RPMI8226 (cell line): ENCODE data around the gene CELA2B.
A peak's percentile ranks its signal among the peaks of the same experiment; 100 is the strongest.
"Not testable (repeated sequence)": the region's sequence is repeated elsewhere in the genome, so short reads cannot be mapped to it uniquely, and the experiment has no call there.

ENCODE experiments used
- DNase-seq: peaks from one replicate; pipeline ENCODE4 v3.0.0-alpha.2; 2015

The CELA2B gene

GRCh38 chr1:15469361-15469760 is 6.5 kb upstream of the CELA2B start:
- DNase-seq: no peak

- DNase-seq: peak; percentile 30
Measured at GRCh38 chr1:15469821-15470448, 6.0 kb upstream of the CELA2B start.

GRCh38 chr1:15471067-15471466 is 4.8 kb upstream of the CELA2B start:
- DNase-seq: not testable (repeated sequence)

GRCh38 chr1:15471723-15472122 is 4.2 kb upstream of the CELA2B start:
- peak; percentile 66 for DNase-seq

- no peak for DNase-seq
Measured at GRCh38 chr1:15472587-15472986, 3.3 kb upstream of the CELA2B start.

GRCh38 chr1:15476927-15477326 is 1.0 kb downstream of the CELA2B start:
- no peak for DNase-seq

GRCh38 chr1:15477646-15478212 is 1.8 kb downstream of the CELA2B start:
- DNase-seq: no peak

- no peak for DNase-seq
Measured at GRCh38 chr1:15479654-15480347, 3.9 kb downstream of the CELA2B start.

- DNase-seq: not testable (repeated sequence)
Measured at GRCh38 chr1:15482455-15482854, 6.6 kb downstream of the CELA2B start.

GRCh38 chr1:15482983-15483543 is 7.2 kb downstream of the CELA2B start:
- DNase-seq: not testable (repeated sequence)

- no peak for DNase-seq
Measured at GRCh38 chr1:15483971-15484370, 8.1 kb downstream of the CELA2B start.

- DNase-seq: not testable (repeated sequence)
Measured at GRCh38 chr1:15484443-15484842, 8.5 kb downstream of the CELA2B start.

- no peak for DNase-seq
Measured at GRCh38 chr1:15485636-15486035, 9.7 kb downstream of the CELA2B start.

GRCh38 chr1:15486844-15487610 is 11.1 kb downstream of the CELA2B start:
- DNase-seq: not testable (repeated sequence)

GRCh38 chr1:15488371-15488770 is 12.5 kb downstream of the CELA2B start:
- DNase-seq: no peak

GRCh38 chr1:15489052-15489736 is 13.3 kb downstream of the CELA2B start:
- DNase-seq: no peak

- not testable (repeated sequence) for DNase-seq
Measured at GRCh38 chr1:15491010-15491409, 15.1 kb downstream of the CELA2B start.

GRCh38 chr1:15492596-15492995 is 16.7 kb downstream of the CELA2B start:
- DNase-seq: no peak

GRCh38 chr1:15493869-15494390 is 18.0 kb downstream of the CELA2B start:
- no peak for DNase-seq

GRCh38 chr1:15500184-15501178 is 24.6 kb downstream of the CELA2B start:
- no peak for DNase-seq
